ENCODE measurements around the gene RCSD1.
A peak's percentile ranks its signal among the peaks of the same experiment; 100 is the strongest.

Gene RCSD1

GRCh38 chr1:167693425-167694045 is 63.5 kb downstream of the RCSD1 start:
- DNase-seq, result no peak

- no peak for DNase-seq
Measured at GRCh38 chr1:167694691-167695090, 64.7 kb downstream of the RCSD1 start.

GRCh38 chr1:167695147-167695546 is 65.1 kb downstream of the RCSD1 start:
- no peak for DNase-seq

GRCh38 chr1:167695756-167696561 is 65.9 kb downstream of the RCSD1 start:
- DNase-seq, result no peak

GRCh38 chr1:167697667-167698141 is 67.7 kb downstream of the RCSD1 start:
- no peak for DNase-seq

GRCh38 chr1:167698313-167698712 is 68.3 kb downstream of the RCSD1 start:
- DNase-seq, result no peak

- DNase-seq, result no peak
Measured at GRCh38 chr1:167701510-167701909, 71.5 kb downstream of the RCSD1 start.

GRCh38 chr1:167703557-167703956 is 73.5 kb downstream of the RCSD1 start:
- DNase-seq, result no peak

GRCh38 chr1:167704715-167705114 is 74.7 kb downstream of the RCSD1 start:
- no peak for DNase-seq

GRCh38 chr1:167705250-167705649 is 75.2 kb downstream of the RCSD1 start:
- DNase-seq, result no peak

- no peak for DNase-seq
Measured at GRCh38 chr1:167706363-167706762, 76.3 kb downstream of the RCSD1 start.

GRCh38 chr1:167706931-167707877 is 77.2 kb downstream of the RCSD1 start:
- DNase-seq, result no peak

- no peak for DNase-seq
Measured at GRCh38 chr1:167707942-167708341, 77.9 kb downstream of the RCSD1 start.

- no peak for DNase-seq
Measured at GRCh38 chr1:167708940-167709389, 78.9 kb downstream of the RCSD1 start.

- DNase-seq, result no peak
Measured at GRCh38 chr1:167710836-167711235, 80.8 kb downstream of the RCSD1 start.

- DNase-seq, result no peak
Measured at GRCh38 chr1:167711797-167712196, 81.8 kb downstream of the RCSD1 start.

- DNase-seq, result peak; percentile 54
Measured at GRCh38 chr1:167713330-167714081, 83.5 kb downstream of the RCSD1 start.

GRCh38 chr1:167714098-167714438 is 84.0 kb downstream of the RCSD1 start:
- peak; percentile 88 for DNase-seq

GRCh38 chr1:167714439-167715156 is 84.6 kb downstream of the RCSD1 start:
- DNase-seq, result peak; percentile 87

- peak; percentile 94 for DNase-seq
Measured at GRCh38 chr1:167715157-167715999, 85.3 kb downstream of the RCSD1 start.

GRCh38 chr1:167716000-167716271 is 85.9 kb downstream of the RCSD1 start:
- DNase-seq, result no peak
